GM06990 (cell line): ENCODE data around the gene NDUFA9.

Source experiments
- DNase-seq: peaks from one replicate; pipeline ENCODE4 v3.0.0-alpha.2; 2011; ENCODE audit not compliant: insufficient read length; ENCODE audit errors: extremely low read depth
- H3K27me3 ChIP-seq: replicated peaks from 2 replicates; pipeline ENCODE4 v1.6.0; 2011; ENCODE audit warnings: low read length; ENCODE audit not compliant: control insufficient read depth, insufficient read depth
- H3K36me3 ChIP-seq: 2 replicates; pipeline ENCODE4 v1.5.1; 2011; ENCODE audit warnings: low read length; ENCODE audit not compliant: control insufficient read depth, insufficient read depth
- H3K4me3 ChIP-seq: replicated peaks from 2 replicates; pipeline ENCODE4 v1.5.1; 2011; ENCODE audit warnings: low read depth, mild to moderate bottlenecking, control low read depth, low read length
- TF ChIP-seq, protein P1 (sequence below): IDR thresholded peaks from 2 replicates; pipeline ENCODE4 v1.5.1; 2011; ENCODE audit warnings: low read length, control low read depth, mild to moderate bottlenecking, inconsistent platforms; ENCODE audit not compliant: insufficient read depth, poor library complexity, severe bottlenecking

The NDUFA9 gene

DNA sequence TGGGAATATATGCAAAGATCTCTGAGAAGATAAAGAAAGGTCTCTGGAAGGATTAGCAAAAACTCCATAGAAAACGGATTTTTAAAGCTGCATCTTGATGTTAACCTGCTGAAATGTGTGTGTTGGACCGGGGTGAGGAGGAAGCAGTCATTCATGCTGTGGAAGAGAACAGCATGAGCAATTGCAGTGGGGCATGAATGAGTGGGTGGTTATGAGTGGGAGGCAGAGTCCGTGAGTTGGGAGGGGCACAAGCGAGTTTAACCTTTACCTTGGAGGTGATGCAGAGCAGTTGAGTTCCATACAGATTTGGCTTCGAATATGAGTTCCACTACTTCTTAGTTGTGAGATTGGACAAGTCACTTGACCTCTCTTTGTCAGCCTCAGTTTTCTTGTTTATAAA lies 41.8 kb downstream of the NDUFA9 start:
- peaks cover 10% of the 10 kb centered on the region for H3K36me3 ChIP-seq
- TF ChIP-seq, protein P1, sequence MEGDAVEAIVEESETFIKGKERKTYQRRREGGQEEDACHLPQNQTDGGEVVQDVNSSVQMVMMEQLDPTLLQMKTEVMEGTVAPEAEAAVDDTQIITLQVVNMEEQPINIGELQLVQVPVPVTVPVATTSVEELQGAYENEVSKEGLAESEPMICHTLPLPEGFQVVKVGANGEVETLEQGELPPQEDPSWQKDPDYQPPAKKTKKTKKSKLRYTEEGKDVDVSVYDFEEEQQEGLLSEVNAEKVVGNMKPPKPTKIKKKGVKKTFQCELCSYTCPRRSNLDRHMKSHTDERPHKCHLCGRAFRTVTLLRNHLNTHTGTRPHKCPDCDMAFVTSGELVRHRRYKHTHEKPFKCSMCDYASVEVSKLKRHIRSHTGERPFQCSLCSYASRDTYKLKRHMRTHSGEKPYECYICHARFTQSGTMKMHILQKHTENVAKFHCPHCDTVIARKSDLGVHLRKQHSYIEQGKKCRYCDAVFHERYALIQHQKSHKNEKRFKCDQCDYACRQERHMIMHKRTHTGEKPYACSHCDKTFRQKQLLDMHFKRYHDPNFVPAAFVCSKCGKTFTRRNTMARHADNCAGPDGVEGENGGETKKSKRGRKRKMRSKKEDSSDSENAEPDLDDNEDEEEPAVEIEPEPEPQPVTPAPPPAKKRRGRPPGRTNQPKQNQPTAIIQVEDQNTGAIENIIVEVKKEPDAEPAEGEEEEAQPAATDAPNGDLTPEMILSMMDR: no peak
- no peak for DNase-seq
- no peaks in the 10 kb centered on the region for H3K27me3 ChIP-seq
- H3K4me3 ChIP-seq: no peak overlapping the region
